K562 (cell line): Measurements from ENCODE around the gene OR2V2. TPM values are rescaled to one million over a fixed set of nuclear protein-coding genes. Genes with fewer than 3 reads are reported as not detected.
A peak's percentile ranks its signal among the peaks of the same experiment; 100 is the strongest.

ENCODE experiments used
- BCL6 ChIP-seq: fragments of 250-450 bp; sonication (Bioruptor Pico); IDR thresholded peaks from 2 replicates; pipeline ENCODE4 v1.4.0; 2020
- CBX5 ChIP-seq: IDR thresholded peaks from 2 replicates; pipeline ENCODE4 v1.6.1; 2014; ENCODE audit warnings: low read depth, borderline replicate concordance
- DMBX1 ChIP-seq: fragments of 250-450 bp; sonication (Bioruptor Pico); IDR thresholded peaks from 2 replicates; pipeline ENCODE4 v1.8.0; 2022; ENCODE audit warnings: inconsistent platforms, mild to moderate bottlenecking, moderate library complexity, borderline replicate concordance
- HEY1 ChIP-seq: fragments of 250-450 bp; sonication (Bioruptor Pico); IDR thresholded peaks from 2 replicates; pipeline ENCODE4 v1.5.0; 2020; ENCODE audit warnings: mild to moderate bottlenecking, moderate library complexity, borderline replicate concordance
- HMG20A ChIP-seq: fragments of 450-650 bp; formaldehyde crosslinking; conservative IDR thresholded peaks from 2 replicates; pipeline ENCODE4 v1.4.0; 2020; ENCODE audit warnings: mild to moderate bottlenecking, mixed read lengths
- KAT8 ChIP-seq: fragments of 450-650 bp; IDR thresholded peaks from 2 replicates; pipeline ENCODE4 v1.6.1; 2016; ENCODE audit warnings: low read depth, mild to moderate bottlenecking
- KDM4B ChIP-seq, 2 experiments: fragments of 450-650 bp in 1 of 2; sonication (generic) in 1 of 2; IDR thresholded peaks; 2 replicates each; pipeline ENCODE4 v1.6.1; 2016 to 2017; ENCODE audit warnings: borderline replicate concordance in 2 of 2, antibody characterized with exemption in 1 of 2, low read depth in 1 of 2, mild to moderate bottlenecking in 1 of 2
- LCOR ChIP-seq: sonication (generic); formaldehyde crosslinking; IDR thresholded peaks from 2 replicates; pipeline ENCODE4 v1.8.0; 2022; ENCODE audit warnings: mild to moderate bottlenecking, missing genetic modification reagents
- MEF2A ChIP-seq: IDR thresholded peaks from 2 replicates; pipeline ENCODE4 v1.6.1; 2011; ENCODE audit warnings: low read depth, mild to moderate bottlenecking, low read length, moderate library complexity; ENCODE audit not compliant: control insufficient read depth
- NCOA2 ChIP-seq, 2 experiments: fragments of 450-650 bp; IDR thresholded peaks; 2 replicates each; pipeline ENCODE4 v1.6.1; 2018; ENCODE audit warnings: mild to moderate bottlenecking in 2 of 2, moderate library complexity in 1 of 2; ENCODE audit not compliant: partially characterized antibody in 2 of 2
- SMARCA5 ChIP-seq: fragments of 450-650 bp; IDR thresholded peaks from 2 replicates; pipeline ENCODE4 v1.6.1; 2016
- SRSF7 ChIP-seq: fragments of 200-400 bp; formaldehyde crosslinking; optimal IDR thresholded peaks from 2 replicates; pipeline ENCODE3; 2017; ENCODE audit warnings: mild to moderate bottlenecking, low read depth, low read length
- ZBED1 ChIP-seq: IDR thresholded peaks from 2 replicates; pipeline ENCODE4 v1.6.1; 2014
- ZNF408 ChIP-seq: fragments of 250-450 bp; sonication (Bioruptor Pico); IDR thresholded peaks from 2 replicates; pipeline ENCODE4 v1.4.0; 2020; ENCODE audit warnings: low read depth, mild to moderate bottlenecking, moderate library complexity
- polyA plus RNA-seq, 8 experiments: library from polyadenylated mRNA; depleted of rRNA in 4 of 8; stranded (reverse) in 5 of 8; unstranded in 3 of 8; fragments of >200 nt; fragmentation: Nextera tagmentation in 2 of 8; fragmentation: Illumina TruSeq in 1 of 8; extraction: Ambion mirVana in 2 of 8; extraction: Trizol in 1 of 8; gene quantifications; 2 replicates each; pipeline versions ENCODE4 v1.2.1 to v1.2.3, GENCODE V29; 2011 to 2014; ENCODE audit warnings: inconsistent platforms in 1 of 8, missing spikeins in 1 of 8
- total RNA-seq, 7 experiments: library from RNA; depleted of rRNA in 6 of 7; stranded (reverse); fragments of >200 nt in 6 of 7; fragmentation: Illumina TruSeq in 2 of 7; extraction: Trizol in 2 of 7; gene quantifications; 2 replicates each; pipeline versions ENCODE4 v1.2.1 to v1.2.3, GENCODE V29; 2011 to 2021; ENCODE audit warnings: low replicate concordance in 1 of 7
- TF ChIP-seq, protein P1 (sequence below): sonication (generic); formaldehyde crosslinking; IDR thresholded peaks from 2 replicates; pipeline ENCODE4 v1.8.0; 2023; ENCODE audit warnings: mild to moderate bottlenecking, missing genetic modification reagents
- TF ChIP-seq, protein P2 (sequence below): fragments of 250-450 bp; sonication (Bioruptor Pico); IDR thresholded peaks from 2 replicates; pipeline ENCODE4 v1.5.0; 2021
- TF ChIP-seq, protein P3 (sequence below): fragments of 250-450 bp; sonication (Bioruptor Pico); IDR thresholded peaks from 2 replicates; pipeline ENCODE4 v1.8.0; 2021; ENCODE audit warnings: mild to moderate bottlenecking, moderate library complexity
- TF ChIP-seq, protein P4 (sequence below): sonication (generic); formaldehyde crosslinking; IDR thresholded peaks from 2 replicates; pipeline ENCODE4 v1.8.0; 2022; ENCODE audit warnings: mild to moderate bottlenecking, low read depth, missing genetic modification reagents
- TF ChIP-seq, protein P5 (sequence below): fragments of 250-450 bp; sonication (Bioruptor Pico); IDR thresholded peaks from 2 replicates; pipeline ENCODE4 v1.8.0; 2021; ENCODE audit warnings: borderline replicate concordance, mild to moderate bottlenecking, moderate library complexity; ENCODE audit not compliant: poor library complexity, severe bottlenecking
- TF ChIP-seq, protein P6 (sequence below): fragments of 450-650 bp; conservative IDR thresholded peaks from 2 replicates; pipeline ENCODE4 v1.6.1; 2016; ENCODE audit warnings: missing genetic modification characterization, low read depth, mild to moderate bottlenecking, missing compliant biosample characterization, moderate library complexity

Gene OR2V2
- total and polyA plus RNA-seq, 9 of the 15 experiments (the other 6 are each of a cell fraction or from before 2014, with no cell fraction given): 0.01 TPM; not detected in 8

DNA sequence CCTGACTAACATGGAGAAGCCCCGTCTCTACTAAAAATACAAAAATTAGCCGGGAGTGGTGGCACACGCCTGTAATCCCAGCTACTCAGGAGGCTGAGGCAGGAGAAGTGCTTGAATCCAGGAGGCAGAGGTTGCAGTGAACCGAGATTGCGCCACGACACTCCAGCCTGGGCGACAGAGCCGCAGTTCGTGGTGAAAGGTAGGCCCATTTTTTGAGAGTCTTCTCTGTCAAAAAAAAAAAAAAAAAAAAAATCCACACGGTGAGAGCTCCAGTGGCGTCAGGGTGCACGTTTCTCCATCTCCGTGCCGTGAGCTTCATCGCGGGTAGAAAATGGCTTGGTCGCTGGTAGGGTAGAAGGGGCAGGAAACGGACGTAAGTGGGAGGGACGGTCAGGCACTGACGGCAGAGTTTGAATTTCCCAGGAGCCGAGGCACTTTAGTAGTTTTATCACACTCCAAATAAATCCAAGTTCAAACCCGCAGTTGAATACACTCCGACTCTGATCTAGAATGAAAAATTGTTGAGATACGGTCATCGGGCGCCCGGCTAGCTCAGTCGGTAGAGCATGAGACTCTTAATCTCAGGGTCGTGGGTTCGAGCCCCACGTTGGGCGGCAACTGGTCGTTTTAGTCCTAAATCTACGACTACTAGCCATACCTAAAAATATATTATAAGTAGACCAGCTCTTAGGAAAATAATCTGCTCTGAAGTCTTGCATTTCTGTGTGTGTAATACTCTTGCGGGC, 60.0 kb downstream of the OR2V2 start (continued):
- TF ChIP-seq, protein P1, sequence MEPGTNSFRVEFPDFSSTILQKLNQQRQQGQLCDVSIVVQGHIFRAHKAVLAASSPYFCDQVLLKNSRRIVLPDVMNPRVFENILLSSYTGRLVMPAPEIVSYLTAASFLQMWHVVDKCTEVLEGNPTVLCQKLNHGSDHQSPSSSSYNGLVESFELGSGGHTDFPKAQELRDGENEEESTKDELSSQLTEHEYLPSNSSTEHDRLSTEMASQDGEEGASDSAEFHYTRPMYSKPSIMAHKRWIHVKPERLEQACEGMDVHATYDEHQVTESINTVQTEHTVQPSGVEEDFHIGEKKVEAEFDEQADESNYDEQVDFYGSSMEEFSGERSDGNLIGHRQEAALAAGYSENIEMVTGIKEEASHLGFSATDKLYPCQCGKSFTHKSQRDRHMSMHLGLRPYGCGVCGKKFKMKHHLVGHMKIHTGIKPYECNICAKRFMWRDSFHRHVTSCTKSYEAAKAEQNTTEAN: no peak
- TF ChIP-seq BCL6 (CRISPR knock-in tag) (no peak), HEY1 (CRISPR knock-in tag) (no peak), LCOR (no peak), NCOA2 (IDR thresholded peaks at IDR 0.05; ENCODE audit: partially characterized antibody in 2 of 2) (no peak), SMARCA5 (peak; percentile 80; the same call in 1 of the 2 replicates), SRSF7 (no peak), KDM4B (IDR thresholded peaks at IDR 0.05; ENCODE audit: borderline replicate concordance in 2 of 2, low read depth in 1 of 2) (no peak), ZNF408 (no peak), KAT8 (no peak), HMG20A (CRISPR knock-in tag) (no peak), MEF2A (peak; percentile 60; the same call in 1 of the 2 replicates), DMBX1 (CRISPR knock-in tag) (0 out of 2 replicates have a peak, but pooled peaks have one; percentile 35), CBX5 (no peak), ZBED1 (no peak)
- TF ChIP-seq, protein P2, sequence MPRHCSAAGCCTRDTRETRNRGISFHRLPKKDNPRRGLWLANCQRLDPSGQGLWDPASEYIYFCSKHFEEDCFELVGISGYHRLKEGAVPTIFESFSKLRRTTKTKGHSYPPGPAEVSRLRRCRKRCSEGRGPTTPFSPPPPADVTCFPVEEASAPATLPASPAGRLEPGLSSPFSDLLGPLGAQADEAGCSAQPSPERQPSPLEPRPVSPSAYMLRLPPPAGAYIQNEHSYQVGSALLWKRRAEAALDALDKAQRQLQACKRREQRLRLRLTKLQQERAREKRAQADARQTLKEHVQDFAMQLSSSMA (CRISPR knock-in tag): no peak
- TF ChIP-seq, protein P3, sequence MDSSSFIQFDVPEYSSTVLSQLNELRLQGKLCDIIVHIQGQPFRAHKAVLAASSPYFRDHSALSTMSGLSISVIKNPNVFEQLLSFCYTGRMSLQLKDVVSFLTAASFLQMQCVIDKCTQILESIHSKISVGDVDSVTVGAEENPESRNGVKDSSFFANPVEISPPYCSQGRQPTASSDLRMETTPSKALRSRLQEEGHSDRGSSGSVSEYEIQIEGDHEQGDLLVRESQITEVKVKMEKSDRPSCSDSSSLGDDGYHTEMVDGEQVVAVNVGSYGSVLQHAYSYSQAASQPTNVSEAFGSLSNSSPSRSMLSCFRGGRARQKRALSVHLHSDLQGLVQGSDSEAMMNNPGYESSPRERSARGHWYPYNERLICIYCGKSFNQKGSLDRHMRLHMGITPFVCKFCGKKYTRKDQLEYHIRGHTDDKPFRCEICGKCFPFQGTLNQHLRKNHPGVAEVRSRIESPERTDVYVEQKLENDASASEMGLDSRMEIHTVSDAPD (CRISPR knock-in tag): no peak
- TF ChIP-seq, protein P4, sequence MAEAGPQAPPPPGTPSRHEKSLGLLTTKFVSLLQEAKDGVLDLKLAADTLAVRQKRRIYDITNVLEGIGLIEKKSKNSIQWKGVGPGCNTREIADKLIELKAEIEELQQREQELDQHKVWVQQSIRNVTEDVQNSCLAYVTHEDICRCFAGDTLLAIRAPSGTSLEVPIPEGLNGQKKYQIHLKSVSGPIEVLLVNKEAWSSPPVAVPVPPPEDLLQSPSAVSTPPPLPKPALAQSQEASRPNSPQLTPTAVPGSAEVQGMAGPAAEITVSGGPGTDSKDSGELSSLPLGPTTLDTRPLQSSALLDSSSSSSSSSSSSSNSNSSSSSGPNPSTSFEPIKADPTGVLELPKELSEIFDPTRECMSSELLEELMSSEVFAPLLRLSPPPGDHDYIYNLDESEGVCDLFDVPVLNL: no peak
- TF ChIP-seq, protein P5, sequence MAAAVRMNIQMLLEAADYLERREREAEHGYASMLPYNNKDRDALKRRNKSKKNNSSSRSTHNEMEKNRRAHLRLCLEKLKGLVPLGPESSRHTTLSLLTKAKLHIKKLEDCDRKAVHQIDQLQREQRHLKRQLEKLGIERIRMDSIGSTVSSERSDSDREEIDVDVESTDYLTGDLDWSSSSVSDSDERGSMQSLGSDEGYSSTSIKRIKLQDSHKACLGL (CRISPR knock-in tag): no peak
- TF ChIP-seq, protein P6, sequence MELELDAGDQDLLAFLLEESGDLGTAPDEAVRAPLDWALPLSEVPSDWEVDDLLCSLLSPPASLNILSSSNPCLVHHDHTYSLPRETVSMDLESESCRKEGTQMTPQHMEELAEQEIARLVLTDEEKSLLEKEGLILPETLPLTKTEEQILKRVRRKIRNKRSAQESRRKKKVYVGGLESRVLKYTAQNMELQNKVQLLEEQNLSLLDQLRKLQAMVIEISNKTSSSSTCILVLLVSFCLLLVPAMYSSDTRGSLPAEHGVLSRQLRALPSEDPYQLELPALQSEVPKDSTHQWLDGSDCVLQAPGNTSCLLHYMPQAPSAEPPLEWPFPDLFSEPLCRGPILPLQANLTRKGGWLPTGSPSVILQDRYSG: no peak
